OCI-LY3 (cell line): Measurements from ENCODE around the gene APOL4.

ENCODE experiments used
- EZH2phosphoT487 ChIP-seq: fragments of 200-600 bp; shearing (Covaris generic); IDR thresholded peaks from 2 replicates; pipeline ENCODE4 v1.6.1; 2018; ENCODE audit warnings: antibody characterized with exemption, mixed run types, low read depth
- TF ChIP-seq, protein P1 (sequence below): fragments of 200-600, 300-600 bp; sonication (generic); IDR thresholded peaks from 2 replicates; pipeline ENCODE4 v1.5.1; 2014; ENCODE audit warnings: antibody characterized with exemption, low read length, low read depth

DNA sequence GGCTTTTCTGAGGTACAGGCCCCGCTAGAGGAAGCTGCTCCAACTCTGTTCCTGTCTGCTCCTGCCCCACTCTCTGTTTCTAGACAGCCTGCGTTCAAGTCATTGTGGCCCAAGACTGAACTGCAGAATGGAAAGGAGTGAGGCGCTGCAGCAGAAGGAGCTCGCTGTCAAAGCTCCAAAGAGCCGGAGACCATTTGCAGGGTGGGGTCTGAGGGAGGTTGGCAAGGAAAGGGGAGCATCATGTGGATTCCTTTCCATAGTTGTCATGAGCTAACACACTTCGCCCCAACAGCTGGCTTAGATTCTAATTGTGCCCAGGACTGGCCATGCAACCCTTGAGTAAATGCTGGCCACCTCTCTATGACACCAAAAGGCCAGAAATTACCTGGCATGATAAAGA, 18.8 kb downstream of the APOL4 start:
- TF ChIP-seq, protein P1, sequence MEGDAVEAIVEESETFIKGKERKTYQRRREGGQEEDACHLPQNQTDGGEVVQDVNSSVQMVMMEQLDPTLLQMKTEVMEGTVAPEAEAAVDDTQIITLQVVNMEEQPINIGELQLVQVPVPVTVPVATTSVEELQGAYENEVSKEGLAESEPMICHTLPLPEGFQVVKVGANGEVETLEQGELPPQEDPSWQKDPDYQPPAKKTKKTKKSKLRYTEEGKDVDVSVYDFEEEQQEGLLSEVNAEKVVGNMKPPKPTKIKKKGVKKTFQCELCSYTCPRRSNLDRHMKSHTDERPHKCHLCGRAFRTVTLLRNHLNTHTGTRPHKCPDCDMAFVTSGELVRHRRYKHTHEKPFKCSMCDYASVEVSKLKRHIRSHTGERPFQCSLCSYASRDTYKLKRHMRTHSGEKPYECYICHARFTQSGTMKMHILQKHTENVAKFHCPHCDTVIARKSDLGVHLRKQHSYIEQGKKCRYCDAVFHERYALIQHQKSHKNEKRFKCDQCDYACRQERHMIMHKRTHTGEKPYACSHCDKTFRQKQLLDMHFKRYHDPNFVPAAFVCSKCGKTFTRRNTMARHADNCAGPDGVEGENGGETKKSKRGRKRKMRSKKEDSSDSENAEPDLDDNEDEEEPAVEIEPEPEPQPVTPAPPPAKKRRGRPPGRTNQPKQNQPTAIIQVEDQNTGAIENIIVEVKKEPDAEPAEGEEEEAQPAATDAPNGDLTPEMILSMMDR, result no peak
- no peak for TF ChIP-seq EZH2phosphoT487
